ENCODE measurements around the gene KIAA1217.

DNA sequence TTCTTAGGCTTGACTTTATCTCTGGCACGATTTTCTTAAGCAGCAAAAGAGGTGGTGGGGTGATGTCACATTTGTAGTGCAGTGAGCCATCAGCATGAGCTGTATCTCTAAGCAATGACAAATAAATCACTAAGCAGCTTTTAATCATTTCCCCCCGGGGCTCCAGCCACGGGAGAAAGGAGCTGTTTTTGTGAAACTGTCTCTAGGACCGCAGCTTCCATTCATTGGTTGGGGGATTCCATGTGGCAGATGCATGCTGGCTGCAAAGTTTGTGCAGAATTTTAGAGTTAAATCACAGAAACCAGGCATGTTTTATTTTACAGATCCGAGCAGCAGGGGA is 464 bp downstream of the KIAA1217 start:
- TF ChIP-seq POLR2AphosphoS5 (IDR thresholded peaks at IDR 0.05; ENCODE audit: low read depth, low read length), result no peak
- no peak for TF ChIP-seq REST (IDR thresholded peaks at IDR 0.05; ENCODE audit: insufficient read depth in 1 of 2, low read depth in 2 of 2, low read length in 2 of 2)

All from PFSK-1 (cell line).